Astrocyte of the hippocampus (primary cell): Measurements from ENCODE around the gene SPCS2.
"Not testable (repeated sequence)": the region's sequence is repeated elsewhere in the genome, so short reads cannot be mapped to it uniquely, and the experiment has no call there.

ENCODE experiments used
- DNase-seq: peaks from one replicate; pipeline ENCODE4 v3.0.0; 2011; ENCODE audit warnings: low read depth, low spot score

Gene SPCS2

GRCh38 chr11:75000975-75001354 lies 51.9 kb downstream of the SPCS2 start:
- DNase-seq = no peak

DNA sequence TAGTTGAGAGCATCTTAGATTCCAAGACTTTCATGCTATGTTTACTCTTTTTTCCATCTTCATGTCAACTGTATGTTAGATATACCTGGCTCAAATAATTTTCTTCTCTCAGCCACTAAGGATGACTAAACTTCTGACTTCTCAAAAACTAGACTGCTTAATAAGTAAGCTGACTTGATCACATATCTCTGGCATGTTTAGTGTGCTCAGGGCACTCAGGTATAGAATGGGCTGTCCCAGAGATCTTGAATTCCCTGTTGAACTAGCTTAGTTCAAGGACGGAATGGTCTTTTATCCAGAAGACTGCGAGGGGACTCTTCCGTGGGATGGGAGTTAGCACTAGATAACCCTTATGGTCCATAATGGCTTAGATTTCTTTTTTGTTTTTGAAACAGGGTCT lies 52.6 kb downstream of the SPCS2 start:
- DNase-seq = no peak

DNA sequence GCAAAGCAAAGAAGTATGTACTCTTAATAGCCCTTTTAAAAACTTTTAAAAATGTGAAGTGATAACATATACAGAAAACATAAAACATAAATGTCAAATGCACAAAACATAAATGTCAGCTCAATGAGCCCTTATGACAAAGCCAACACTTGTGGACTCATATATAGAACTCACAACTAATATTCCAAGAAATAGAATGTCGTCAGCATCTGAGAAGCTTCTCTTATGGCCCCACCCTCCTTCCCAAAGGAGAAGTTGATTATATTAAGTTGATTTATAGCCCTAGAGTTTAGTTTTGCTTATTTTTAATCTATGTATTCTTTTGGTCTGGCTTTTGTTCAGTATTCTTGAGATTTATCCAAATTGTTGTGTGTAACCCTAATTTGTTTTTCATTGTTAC lies 53.5 kb downstream of the SPCS2 start:
- DNase-seq = no peak

GRCh38 chr11:75004215-75004614 lies 55.1 kb downstream of the SPCS2 start:
- DNase-seq = no peak

GRCh38 chr11:75011357-75011756 lies 62.3 kb downstream of the SPCS2 start:
- DNase-seq = no peak

- no peak for DNase-seq
Measured at GRCh38 chr11:75011872-75012271, 62.8 kb downstream of the SPCS2 start.

GRCh38 chr11:75013051-75013450 lies 64.0 kb downstream of the SPCS2 start:
- peak; percentile 7 for DNase-seq

GRCh38 chr11:75014129-75014528 lies 65.1 kb downstream of the SPCS2 start:
- peak; percentile 76 for DNase-seq

DNA sequence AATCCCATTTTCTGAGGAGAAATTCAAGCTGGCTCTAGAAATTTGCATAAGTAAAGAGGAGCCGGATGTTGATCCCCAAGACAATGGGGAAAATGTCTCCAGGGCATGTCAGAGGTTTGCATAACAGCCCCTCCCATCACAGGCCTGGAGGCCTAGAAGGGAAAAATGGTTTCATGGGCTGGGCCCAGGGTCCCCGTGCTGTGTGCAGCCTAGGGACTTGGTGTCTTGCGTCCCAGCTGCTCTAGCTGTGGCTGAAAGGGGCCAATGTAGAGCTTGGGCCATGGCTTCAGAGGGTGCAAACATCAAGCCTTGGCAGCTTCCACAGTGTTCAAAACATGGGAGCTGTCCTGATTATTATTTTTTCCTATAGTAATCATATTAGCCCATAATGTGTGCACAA lies 70.1 kb downstream of the SPCS2 start:
- DNase-seq = not testable (repeated sequence)

DNA sequence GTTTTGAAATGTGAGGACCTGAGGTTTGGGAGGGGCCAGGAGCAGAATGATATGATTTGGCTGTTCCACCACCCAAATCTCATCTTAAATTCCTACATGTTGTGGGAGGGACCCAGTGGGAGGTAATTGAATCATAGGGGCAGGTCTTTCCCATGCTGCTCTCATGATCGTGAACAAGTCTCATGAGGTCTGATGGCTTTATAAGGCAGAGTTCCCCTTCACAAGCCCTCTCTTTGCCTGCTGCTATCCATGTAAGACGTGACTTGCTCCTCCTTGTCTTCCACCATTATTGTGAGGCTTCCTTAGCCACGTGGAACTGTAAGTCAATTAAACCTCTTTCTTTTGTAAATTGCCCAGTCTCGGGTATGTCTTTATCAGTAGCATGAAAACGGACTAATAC lies 71.3 kb downstream of the SPCS2 start:
- not testable (repeated sequence) for DNase-seq

- DNase-seq = no peak
Measured at GRCh38 chr11:75022296-75022695, 73.2 kb downstream of the SPCS2 start.

DNA sequence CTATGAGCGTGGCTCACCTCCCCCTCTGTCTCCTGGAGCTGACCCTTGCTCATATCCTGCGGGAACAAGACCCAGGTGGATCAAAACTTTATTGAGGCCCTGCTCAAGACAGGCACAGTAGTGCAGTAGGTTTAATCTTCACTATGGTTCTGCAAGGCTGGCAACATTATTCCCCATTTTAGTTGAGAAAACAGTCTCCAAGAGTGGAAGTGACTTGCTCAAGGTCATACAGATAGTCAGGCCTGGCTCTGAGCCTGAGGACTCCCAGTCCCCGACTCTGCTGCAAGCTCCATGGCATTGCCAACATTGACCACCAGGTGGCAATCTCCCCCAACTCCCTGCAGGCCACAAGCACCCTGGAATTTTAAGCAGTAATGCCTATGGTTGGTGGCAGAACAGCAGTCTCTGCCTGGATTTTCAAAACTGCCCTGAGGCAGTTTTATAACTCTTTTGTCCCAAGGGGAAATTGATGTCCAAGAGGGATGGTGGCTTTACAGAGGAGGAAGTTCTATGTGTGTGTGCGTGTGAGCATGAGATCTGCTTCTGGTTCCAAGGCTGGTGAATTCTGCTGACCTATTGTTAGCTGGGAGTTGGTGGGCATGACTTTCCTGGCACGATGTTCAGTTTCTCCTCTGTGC lies 73.8 kb downstream of the SPCS2 start:
- peak; percentile 91 for DNase-seq

DNA sequence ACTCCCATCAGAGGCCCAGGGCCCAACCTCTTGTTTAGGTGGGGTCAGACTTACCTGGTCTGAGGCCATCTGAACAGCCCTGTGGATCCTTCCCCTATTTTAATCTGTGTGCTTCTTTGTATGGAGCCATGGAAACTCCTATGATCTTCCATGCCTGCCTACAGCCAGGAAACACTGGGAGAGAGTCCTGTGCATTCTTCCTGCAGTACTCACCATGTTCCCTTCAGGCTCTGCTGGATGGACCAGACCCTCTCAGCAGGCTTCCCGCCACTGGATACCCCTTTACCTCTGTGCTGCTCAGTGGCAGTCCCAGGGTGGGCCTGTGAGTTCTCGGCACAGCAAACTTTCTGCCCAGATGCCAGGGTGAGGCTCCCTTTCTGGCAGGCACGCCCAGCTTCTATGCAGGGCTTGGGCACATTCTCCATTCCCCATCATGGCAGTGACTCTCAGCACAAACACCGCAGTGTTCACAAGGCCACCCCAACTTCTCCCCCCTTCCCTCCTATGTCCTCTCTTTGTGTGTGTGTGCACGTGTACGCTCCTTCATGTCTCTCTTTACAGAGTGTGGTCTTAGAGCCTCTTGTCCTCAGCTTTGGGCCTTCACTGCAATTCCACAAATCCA lies 74.5 kb downstream of the SPCS2 start:
- DNase-seq = no peak

DNA sequence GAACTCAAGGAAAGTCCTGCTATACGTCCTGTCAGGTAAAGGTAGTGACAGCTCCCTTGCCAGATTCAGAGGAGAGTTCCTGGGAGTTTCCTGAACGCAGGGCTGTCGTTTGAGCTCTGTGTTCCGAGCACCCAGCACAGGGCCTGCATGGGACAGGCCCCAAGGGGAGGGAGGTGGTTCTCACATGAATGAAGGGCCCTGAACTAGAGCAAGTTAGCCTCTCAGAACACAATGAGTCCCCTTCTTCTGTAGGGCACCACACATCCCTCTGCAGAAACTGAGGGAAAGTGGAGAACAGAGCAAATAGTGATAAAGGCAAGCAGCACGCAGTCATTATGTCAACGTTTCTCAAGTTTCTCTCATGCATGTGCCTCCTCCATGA lies 75.0 kb downstream of the SPCS2 start:
- no peak for DNase-seq

DNA sequence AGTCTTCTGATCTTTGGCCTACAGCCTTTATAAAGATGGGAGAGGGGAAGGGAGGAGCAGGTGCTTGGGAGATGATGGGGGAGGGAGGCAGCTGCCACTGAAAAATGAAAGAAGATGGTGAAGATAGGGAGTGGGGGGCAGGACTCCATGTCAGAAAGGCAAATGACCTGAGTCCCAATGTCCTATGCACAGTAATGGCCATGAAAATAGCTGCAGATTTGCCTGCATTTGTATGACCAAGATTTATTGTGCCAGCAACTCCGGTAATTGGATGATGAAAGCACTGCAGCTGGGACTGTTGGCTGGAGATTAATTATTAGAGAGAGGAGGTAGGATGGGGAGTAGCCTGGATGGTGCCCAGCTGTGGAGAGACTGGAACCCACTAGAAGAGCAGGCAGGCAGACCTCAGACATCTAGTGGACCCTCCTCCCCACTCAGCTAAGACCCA lies 75.7 kb downstream of the SPCS2 start:
- no peak for DNase-seq

- no peak for DNase-seq
Measured at GRCh38 chr11:75025561-75025960, 76.5 kb downstream of the SPCS2 start.

DNA sequence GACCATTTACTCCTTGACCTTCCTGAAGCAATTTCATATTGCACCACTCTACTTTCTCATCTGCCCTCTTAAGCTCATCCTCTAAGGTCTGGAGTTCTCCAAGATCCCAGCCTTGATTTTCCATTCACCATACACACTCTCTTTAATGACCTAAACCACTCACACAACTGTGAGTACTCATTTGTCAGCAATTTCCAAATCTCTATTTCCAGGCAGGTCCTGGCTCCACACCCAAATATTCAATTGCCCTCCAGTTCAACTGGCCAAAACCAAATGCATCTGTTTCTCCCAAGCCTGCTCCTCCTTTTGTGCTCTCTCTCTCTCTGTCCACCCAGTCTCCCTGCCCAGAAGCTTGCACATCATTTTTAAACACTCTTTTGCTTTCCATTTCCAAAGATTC lies 79.3 kb downstream of the SPCS2 start:
- DNase-seq = no peak
